Measurements from ENCODE around the gene WNT10A. TPM values are rescaled to one million over a fixed set of nuclear protein-coding genes. Genes with fewer than 3 reads are reported as not detected.

WNT10A gene
- total RNA-seq, 4 donors from 2014 or later, result 8.0 to 19.1 (median 11.9) TPM

DNA sequence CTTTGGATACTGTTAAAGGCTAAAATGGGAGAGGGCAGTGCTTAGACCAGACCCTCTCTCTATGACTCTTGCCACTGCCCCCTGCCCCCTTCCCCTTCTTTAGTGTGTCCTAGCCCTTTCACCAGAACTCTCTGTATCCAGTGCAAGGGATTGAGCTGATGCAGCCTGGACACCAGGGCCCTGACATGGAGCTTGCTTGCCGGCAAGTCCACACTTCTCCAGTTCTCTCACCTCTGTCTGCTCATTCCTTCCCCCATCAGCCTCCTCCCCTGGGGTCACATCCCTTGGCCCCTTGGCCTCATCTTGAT lies 22.6 kb upstream of the WNT10A start:
- TF ChIP-seq, protein P1, sequence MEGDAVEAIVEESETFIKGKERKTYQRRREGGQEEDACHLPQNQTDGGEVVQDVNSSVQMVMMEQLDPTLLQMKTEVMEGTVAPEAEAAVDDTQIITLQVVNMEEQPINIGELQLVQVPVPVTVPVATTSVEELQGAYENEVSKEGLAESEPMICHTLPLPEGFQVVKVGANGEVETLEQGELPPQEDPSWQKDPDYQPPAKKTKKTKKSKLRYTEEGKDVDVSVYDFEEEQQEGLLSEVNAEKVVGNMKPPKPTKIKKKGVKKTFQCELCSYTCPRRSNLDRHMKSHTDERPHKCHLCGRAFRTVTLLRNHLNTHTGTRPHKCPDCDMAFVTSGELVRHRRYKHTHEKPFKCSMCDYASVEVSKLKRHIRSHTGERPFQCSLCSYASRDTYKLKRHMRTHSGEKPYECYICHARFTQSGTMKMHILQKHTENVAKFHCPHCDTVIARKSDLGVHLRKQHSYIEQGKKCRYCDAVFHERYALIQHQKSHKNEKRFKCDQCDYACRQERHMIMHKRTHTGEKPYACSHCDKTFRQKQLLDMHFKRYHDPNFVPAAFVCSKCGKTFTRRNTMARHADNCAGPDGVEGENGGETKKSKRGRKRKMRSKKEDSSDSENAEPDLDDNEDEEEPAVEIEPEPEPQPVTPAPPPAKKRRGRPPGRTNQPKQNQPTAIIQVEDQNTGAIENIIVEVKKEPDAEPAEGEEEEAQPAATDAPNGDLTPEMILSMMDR (IDR thresholded peaks at IDR 0.05), result no peak
- TF ChIP-seq POLR2A (IDR thresholded peaks at IDR 0.05), result no peak
- intact Hi-C loops (cut with DNase I), result no loop called here
- H3K27ac ChIP-seq, result no peak overlapping the region
- H3K4me1 ChIP-seq, result peaks cover 15 to 39% (median 21%) of the 10 kb centered on the region in 3 donors
- WGBS, 2 donors, result 0 to 18% methylated on average over 1 of the region's 1 CpG
- H3K9me3 ChIP-seq, result no peaks in the 10 kb centered on the region
- no peak for DNase-seq
- H3K4me3 ChIP-seq, result no peak overlapping the region
- H3K36me3 ChIP-seq, result no peaks in the 10 kb centered on the region
- peaks cover 23 to 100% (median 37%) of the 10 kb centered on the region in 4 donors for H3K27me3 ChIP-seq

DNA sequence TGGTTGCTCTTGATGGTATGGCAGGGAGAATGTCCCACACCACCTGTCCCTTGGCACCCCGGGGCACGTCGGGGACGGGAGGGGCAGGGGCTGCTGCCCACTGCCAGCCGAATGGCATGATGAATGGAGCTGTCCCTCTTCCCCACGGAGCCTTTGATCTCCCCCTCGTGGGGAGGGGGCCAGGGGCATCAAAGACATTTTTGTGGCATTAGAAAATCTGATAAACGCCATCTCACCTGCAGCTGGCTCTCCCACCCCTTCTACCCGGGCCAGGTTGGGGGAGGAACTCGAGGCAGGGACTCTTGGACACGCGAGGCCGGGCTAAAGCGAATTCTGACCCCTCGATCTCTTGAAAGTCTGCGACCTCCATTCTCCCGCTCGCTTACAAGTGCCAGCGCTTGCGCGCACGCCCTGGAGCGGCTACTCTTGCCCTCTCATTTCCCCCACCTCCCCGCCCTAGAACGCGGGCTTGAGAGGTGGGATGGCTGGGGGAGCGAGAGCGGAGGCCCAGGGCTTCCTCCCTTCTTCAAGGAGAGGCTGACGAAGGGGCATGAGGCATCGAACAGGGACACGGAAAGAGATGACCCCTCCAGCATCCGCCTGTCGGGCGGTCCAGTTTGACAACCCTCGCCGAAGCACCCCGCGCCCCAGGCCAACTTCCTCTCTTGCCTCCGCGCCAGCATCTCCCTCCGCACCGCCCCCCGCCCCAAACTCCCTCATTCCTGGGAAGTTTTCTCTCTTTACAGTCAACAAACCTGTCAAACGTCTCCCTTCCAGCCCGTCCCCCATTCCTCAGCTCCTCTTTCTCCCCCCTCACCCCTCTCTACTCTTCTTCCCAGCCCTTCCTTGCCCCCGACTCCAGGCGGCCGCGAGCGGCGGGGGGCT lies 21.7 kb upstream of the WNT10A start:
- peak overlapping the region; percentile 20 to 64 (median 40) for H3K4me3 ChIP-seq
- H3K4me1 ChIP-seq, result peaks cover 15 to 33% (median 21%) of the 10 kb centered on the region in 3 donors
- intact Hi-C loops (cut with DNase I), result no loop called here
- TF ChIP-seq POLR2A (IDR thresholded peaks at IDR 0.05), result no peak
- TF ChIP-seq, protein P1 (IDR thresholded peaks at IDR 0.05), result no peak
- no peaks in the 10 kb centered on the region for H3K9me3 ChIP-seq
- no peak overlapping the region for H3K27ac ChIP-seq
- WGBS, 2 donors, result 2 to 41% methylated on average over 8 to 22 of the region's 51 CpGs
- no peak for DNase-seq
- H3K27me3 ChIP-seq, result peaks cover 23 to 100% (median 37%) of the 10 kb centered on the region in 4 donors
- H3K36me3 ChIP-seq, result no peaks in the 10 kb centered on the region

DNA sequence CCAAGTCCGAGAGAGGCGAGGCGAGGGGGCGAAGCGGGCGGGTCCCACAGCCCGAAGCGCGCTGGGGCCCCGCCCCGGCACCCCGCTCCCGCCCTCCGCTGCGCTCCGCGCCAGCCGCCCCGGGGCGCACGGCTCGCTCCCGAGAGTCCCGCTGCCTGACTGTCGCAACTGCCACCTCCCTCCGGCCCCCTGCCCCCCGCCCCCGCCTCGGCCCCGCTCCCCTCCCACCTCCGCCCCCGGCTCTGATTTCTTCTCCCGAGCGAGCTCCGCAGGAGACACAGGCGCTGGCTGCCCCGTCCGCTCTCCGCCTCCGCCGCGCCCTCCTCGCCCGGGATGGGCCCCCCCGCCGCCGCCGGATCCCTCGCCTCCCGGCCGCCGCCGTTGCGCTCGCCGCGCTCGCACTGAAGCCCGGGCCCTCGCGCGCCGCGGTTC lies 21.1 kb upstream of the WNT10A start, which contains the start of gene WNT6:
Gene WNT6, plus strand, starts transcription at position 250 of the 432 bp plus-strand sequence. CDS start 233 bp downstream, outside the sequence.
- H3K27ac ChIP-seq, result peak within 1 kb of the TSS in 2 of 4 donors; percentile 30 to 59
- 0% methylated on average over 1 to 11 of the region's 64 CpGs for WGBS, 2 donors

DNA sequence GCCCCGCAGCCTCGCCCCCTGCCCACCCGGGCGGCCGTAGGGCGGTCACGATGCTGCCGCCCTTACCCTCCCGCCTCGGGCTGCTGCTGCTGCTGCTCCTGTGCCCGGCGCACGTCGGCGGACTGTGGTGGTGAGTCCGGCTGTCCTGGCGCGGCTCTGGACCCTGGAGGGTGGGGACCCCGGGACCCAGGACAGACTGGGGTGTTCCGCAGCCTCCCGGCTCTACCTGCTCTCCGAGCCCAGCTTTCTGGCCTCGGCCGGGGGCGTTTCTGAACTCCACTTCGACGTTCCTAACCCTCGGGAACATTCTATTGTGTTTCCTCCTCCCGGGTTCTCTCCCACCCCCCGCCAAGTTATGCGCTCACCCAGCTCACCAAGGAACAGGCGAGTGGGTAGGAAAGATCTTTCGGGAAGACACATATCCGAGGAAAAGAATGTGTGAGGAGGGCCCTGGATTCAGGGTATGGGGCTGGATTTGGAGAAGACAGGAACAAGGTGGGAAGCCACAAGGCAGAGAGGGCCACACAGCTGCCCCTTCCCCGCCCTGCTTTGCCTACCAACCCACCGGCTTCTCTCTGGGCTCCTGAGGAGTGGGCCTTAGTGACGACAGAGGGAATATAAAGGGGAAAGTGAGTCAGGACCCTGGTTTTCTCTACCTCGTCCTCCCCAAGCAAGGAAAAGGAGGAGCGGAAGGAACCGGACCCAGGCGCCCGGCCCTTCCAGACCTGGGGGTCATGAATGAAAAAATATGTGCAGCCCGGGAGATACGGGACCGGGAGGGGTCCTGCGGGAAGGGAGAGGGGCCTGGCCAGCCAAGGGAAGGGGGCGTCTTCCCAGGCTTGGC lies 20.4 kb upstream of the WNT10A start:
- WGBS, 2 donors, result 2 to 3% methylated on average over 13 to 15 of the region's 47 CpGs
- intact Hi-C loops (cut with DNase I), result no loop called here
- no peaks in the 10 kb centered on the region for H3K36me3 ChIP-seq
- peaks cover 15 to 35% (median 21%) of the 10 kb centered on the region in 3 donors for H3K4me1 ChIP-seq
- DNase-seq, result no peak
- peak overlapping the region; percentile 20 to 64 (median 40) for H3K4me3 ChIP-seq
- H3K27me3 ChIP-seq, result peaks cover 23 to 100% (median 37%) of the 10 kb centered on the region in 4 donors
- H3K27ac ChIP-seq, result peak overlapping the region in 2 of 4 donors; percentile 30 to 59
- TF ChIP-seq POLR2A (IDR thresholded peaks at IDR 0.05), result no peak
- TF ChIP-seq, protein P1 (IDR thresholded peaks at IDR 0.05), result no peak
- H3K9me3 ChIP-seq, result no peaks in the 10 kb centered on the region

More for the DNA sequence above, 21.1 kb upstream of the WNT10A start, which contains the start of gene WNT6:
- H3K4me3 ChIP-seq, result peak within 1 kb of the TSS; percentile 20 to 64 (median 40)
- peaks cover 23 to 100% (median 37%) of the 10 kb centered on the region in 4 donors for H3K27me3 ChIP-seq
- TF ChIP-seq POLR2A (IDR thresholded peaks at IDR 0.05), result no peak
- TF ChIP-seq, protein P1 (IDR thresholded peaks at IDR 0.05), result no peak
- H3K4me1 ChIP-seq, result peaks cover 15 to 33% (median 21%) of the 10 kb centered on the region in 3 donors
- H3K36me3 ChIP-seq, result no peaks in the 10 kb centered on the region
- intact Hi-C loops (cut with DNase I), result no loop called here
- no peaks in the 10 kb centered on the region for H3K9me3 ChIP-seq
- no peak for DNase-seq
